MM.1S (cell line): ENCODE results near the gene ZFYVE26.

ENCODE experiments used
- CTCF ChIP-seq: fragments of 300-600 bp; sonication (generic); IDR thresholded peaks from 2 replicates; pipeline ENCODE4 v1.5.1; 2016; ENCODE audit warnings: antibody characterized with exemption, low read length, mixed read lengths
- EZH2 ChIP-seq: fragments of 300-600 bp; sonication (generic); optimal IDR thresholded peaks from 2 replicates; pipeline ENCODE3; 2017; ENCODE audit warnings: low read depth, mild to moderate bottlenecking, antibody characterized with exemption, low read length, mixed read lengths

GRCh38 chr14:67749341-67750084 lies 66.9 kb downstream of the ZFYVE26 start:
- TF ChIP-seq CTCF = no peak
- no peak for TF ChIP-seq EZH2
